Heart left ventricle (tissue), 13 donors: Measurements from ENCODE around the gene ZNF423.

Experiments used
- POLR2A ChIP-seq, 2 donors: fragments of 450-650 bp; IDR thresholded peaks; one replicate each; pipeline ENCODE4 v1.6.1; 2017; ENCODE audit warnings: antibody characterized with exemption in 2 of 2, mild to moderate bottlenecking in 2 of 2, moderate library complexity in 2 of 2
- TF ChIP-seq, protein P1 (sequence below), 12 donors: fragments of 200-600 bp; sonication (generic) in 4 of 12; IDR thresholded peaks; one replicate each; pipeline versions ENCODE4 v1.5.0 to v1.8.0; 2018 to 2022; ENCODE audit warnings: antibody characterized with exemption in 12 of 12, mild to moderate bottlenecking in 5 of 12
- donor health status: ischemic (EF 13 %, LVEDD 7.1; RV severe dilation, severe dysfunction).
- donor health status: DM: no; HTN: yes; CAD: no.
- donor health status: DM: no; HTN: no; CAD: no.
- donor health status: ischemic (EF 25% LVEDD 6.9; RV normal size, moderate dysfunction).
- donor health status: ischemic (EF 25% LVEDD 5.7; RV mildly dilated, moderate dysfunction).
- donor health status: ischemic (EF 35%, LVEDD 5.7; RV mildly dilated, moderate dysfunction).
- donor health status: nonischemic (EF 11% LVEDD 7.7; RV severe dilation, severe dysfunction).
- donor health status: DM: yes; HTN: yes; CAD: no.
- donor health status: PGD.
- donor health status: ischemic (EF 29% LVEDD 5.4; RV normal size, mild dysfunction).
- donor health status: nonischemic (EF 23%, LVEDD 6.1; RV moderate dilation, normal function).

DNA sequence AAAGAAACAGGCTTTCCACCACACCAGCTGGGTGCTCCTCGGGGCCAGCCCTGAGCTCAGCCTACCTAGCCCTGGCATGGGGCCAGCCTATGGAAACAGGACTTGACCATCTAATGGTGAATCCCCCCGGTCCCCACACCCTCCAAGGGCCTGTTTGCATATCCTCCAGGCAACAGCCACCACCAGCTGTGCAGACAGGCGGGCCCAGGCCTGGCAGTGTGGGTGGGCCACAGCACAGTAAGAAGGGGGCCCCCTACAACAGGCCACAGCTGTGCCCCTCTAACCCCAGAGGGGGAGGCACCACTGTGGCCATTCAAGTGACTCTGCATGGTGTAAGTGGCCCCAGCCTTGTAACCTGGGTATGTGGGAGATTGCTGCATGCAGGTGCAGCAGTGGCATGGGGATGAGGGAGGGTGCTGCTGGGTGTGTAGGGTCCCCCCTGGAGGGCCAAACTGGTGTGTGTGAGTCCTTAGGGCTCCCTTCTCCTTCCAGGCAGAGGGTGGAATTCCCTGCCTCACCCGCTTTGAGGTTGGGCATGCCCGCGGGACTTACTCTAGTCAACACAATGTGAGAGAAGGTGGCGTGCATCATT lies 334.1 kb downstream of the ZNF423 start:
- TF ChIP-seq, protein P1, sequence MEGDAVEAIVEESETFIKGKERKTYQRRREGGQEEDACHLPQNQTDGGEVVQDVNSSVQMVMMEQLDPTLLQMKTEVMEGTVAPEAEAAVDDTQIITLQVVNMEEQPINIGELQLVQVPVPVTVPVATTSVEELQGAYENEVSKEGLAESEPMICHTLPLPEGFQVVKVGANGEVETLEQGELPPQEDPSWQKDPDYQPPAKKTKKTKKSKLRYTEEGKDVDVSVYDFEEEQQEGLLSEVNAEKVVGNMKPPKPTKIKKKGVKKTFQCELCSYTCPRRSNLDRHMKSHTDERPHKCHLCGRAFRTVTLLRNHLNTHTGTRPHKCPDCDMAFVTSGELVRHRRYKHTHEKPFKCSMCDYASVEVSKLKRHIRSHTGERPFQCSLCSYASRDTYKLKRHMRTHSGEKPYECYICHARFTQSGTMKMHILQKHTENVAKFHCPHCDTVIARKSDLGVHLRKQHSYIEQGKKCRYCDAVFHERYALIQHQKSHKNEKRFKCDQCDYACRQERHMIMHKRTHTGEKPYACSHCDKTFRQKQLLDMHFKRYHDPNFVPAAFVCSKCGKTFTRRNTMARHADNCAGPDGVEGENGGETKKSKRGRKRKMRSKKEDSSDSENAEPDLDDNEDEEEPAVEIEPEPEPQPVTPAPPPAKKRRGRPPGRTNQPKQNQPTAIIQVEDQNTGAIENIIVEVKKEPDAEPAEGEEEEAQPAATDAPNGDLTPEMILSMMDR (IDR thresholded peaks at IDR 0.05), result no peak
- TF ChIP-seq POLR2A (IDR thresholded peaks at IDR 0.05), result no peak
